Activated CD8-positive, alpha-beta memory T cell treated with anti-CD3 and anti-CD28 coated beads, Interleukin-2, amount 50 U/mL, for 24 hours (primary cell): ENCODE data around the gene CHD9.
"Not testable (repeated sequence)": the region's sequence is repeated elsewhere in the genome, so short reads cannot be mapped to it uniquely, and the experiment has no call there.

Source experiments
- DNase-seq: peaks from one replicate; pipeline ENCODE4 v3.0.0-alpha.2; 2020; ENCODE audit errors: extremely low read depth

Gene CHD9

GRCh38 chr16:53281859-53282258, 227.1 kb downstream of the CHD9 start:
- DNase-seq = no peak

GRCh38 chr16:53282328-53282727, 227.5 kb downstream of the CHD9 start:
- DNase-seq = no peak

GRCh38 chr16:53282975-53283946, 228.5 kb downstream of the CHD9 start:
- DNase-seq = no peak

GRCh38 chr16:53285236-53285635, 230.4 kb downstream of the CHD9 start:
- DNase-seq = no peak

GRCh38 chr16:53290520-53290919, 235.7 kb downstream of the CHD9 start:
- no peak for DNase-seq

- no peak for DNase-seq
These were observed 237.1 kb downstream of the CHD9 start for GRCh38 chr16:53291757-53292392.

GRCh38 chr16:53297477-53297876, 242.7 kb downstream of the CHD9 start:
- DNase-seq = no peak

- no peak for DNase-seq
These were observed 249.5 kb downstream of the CHD9 start for GRCh38 chr16:53304334-53304733.

- no peak for DNase-seq
These were observed 251.0 kb downstream of the CHD9 start for GRCh38 chr16:53305743-53306142.

GRCh38 chr16:53309457-53309856, 254.7 kb downstream of the CHD9 start:
- no peak for DNase-seq

- DNase-seq = no peak
These were observed 266.2 kb downstream of the CHD9 start for GRCh38 chr16:53320992-53321391.

GRCh38 chr16:53323924-53324323, 269.1 kb downstream of the CHD9 start:
- DNase-seq = no peak

GRCh38 chr16:53330991-53331390, 276.2 kb downstream of the CHD9 start:
- not testable (repeated sequence) for DNase-seq

- no peak for DNase-seq
These were observed 279.8 kb downstream of the CHD9 start for GRCh38 chr16:53334581-53334980.

GRCh38 chr16:53337294-53337693, 282.5 kb downstream of the CHD9 start:
- no peak for DNase-seq

GRCh38 chr16:53341792-53342191, 287.0 kb downstream of the CHD9 start:
- DNase-seq = no peak

GRCh38 chr16:53355064-53355463, 300.3 kb downstream of the CHD9 start:
- no peak for DNase-seq

- DNase-seq = no peak
These were observed 301.9 kb downstream of the CHD9 start for GRCh38 chr16:53356478-53357207.

- no peak for DNase-seq
These were observed 302.4 kb downstream of the CHD9 start for GRCh38 chr16:53357208-53357586.

GRCh38 chr16:53357955-53358354, 303.2 kb downstream of the CHD9 start:
- DNase-seq = no peak

GRCh38 chr16:53358884-53359283, 304.1 kb downstream of the CHD9 start:
- DNase-seq = no peak

GRCh38 chr16:53369921-53370320, 315.1 kb downstream of the CHD9 start:
- DNase-seq = no peak
